ENCODE measurements around the gene OR51M1.

DNA sequence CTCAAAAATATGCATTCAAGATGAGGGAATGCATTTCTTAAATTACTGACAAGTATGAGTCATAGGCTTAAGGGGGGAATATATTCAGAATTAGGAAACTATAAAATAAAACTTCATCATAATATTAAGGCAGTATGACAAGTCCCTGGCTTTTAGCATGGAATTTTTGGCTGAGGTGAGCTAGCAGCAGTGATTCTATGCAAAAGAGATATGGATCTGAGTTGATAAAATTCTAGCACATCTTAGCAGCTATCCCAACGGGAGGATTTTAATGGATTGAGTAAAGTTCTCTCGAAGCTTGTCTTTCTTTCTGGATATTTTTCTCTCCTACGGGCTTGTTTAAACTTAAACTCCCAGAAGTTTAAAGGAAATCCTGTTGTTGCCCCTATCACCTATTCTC, 39.5 kb downstream of the OR51M1 start:
- no peak for TF ChIP-seq SIN3A (IDR thresholded peaks at IDR 0.05; ENCODE audit: low read depth)
- no peak for TF ChIP-seq FOSL1 (IDR thresholded peaks at IDR 0.05; ENCODE audit: low read depth)
- no peak for TF ChIP-seq POLR2A (IDR thresholded peaks at IDR 0.05; ENCODE audit: borderline replicate concordance, extremely low read depth, insufficient read depth, insufficient read length)
- TF ChIP-seq, protein P1, sequence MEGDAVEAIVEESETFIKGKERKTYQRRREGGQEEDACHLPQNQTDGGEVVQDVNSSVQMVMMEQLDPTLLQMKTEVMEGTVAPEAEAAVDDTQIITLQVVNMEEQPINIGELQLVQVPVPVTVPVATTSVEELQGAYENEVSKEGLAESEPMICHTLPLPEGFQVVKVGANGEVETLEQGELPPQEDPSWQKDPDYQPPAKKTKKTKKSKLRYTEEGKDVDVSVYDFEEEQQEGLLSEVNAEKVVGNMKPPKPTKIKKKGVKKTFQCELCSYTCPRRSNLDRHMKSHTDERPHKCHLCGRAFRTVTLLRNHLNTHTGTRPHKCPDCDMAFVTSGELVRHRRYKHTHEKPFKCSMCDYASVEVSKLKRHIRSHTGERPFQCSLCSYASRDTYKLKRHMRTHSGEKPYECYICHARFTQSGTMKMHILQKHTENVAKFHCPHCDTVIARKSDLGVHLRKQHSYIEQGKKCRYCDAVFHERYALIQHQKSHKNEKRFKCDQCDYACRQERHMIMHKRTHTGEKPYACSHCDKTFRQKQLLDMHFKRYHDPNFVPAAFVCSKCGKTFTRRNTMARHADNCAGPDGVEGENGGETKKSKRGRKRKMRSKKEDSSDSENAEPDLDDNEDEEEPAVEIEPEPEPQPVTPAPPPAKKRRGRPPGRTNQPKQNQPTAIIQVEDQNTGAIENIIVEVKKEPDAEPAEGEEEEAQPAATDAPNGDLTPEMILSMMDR (IDR thresholded peaks at IDR 0.05 in 2 of 3, conservative IDR thresholded peaks at IDR 0.05 in 1 of 3; ENCODE audit: borderline replicate concordance in 1 of 3, insufficient read depth in 1 of 3, low read depth in 2 of 3, low read length in 2 of 3) = no peak
- TF ChIP-seq SP1 (IDR thresholded peaks at IDR 0.05; ENCODE audit: low read depth) = no peak
- TF ChIP-seq EZH2 (IDR thresholded peaks at IDR 0.05) = no peak
- TF ChIP-seq, protein P2, sequence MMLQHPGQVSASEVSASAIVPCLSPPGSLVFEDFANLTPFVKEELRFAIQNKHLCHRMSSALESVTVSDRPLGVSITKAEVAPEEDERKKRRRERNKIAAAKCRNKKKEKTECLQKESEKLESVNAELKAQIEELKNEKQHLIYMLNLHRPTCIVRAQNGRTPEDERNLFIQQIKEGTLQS (IDR thresholded peaks at IDR 0.05) = no peak
- TF ChIP-seq, protein P3, sequence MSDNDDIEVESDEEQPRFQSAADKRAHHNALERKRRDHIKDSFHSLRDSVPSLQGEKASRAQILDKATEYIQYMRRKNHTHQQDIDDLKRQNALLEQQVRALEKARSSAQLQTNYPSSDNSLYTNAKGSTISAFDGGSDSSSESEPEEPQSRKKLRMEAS (IDR thresholded peaks at IDR 0.05) = no peak
- TF ChIP-seq SRF (IDR thresholded peaks at IDR 0.05; ENCODE audit: low read depth) = no peak
- TF ChIP-seq ZFX (IDR thresholded peaks at IDR 0.05) = no peak
- no peak for TF ChIP-seq JUND (IDR thresholded peaks at IDR 0.05)
- no peak for TF ChIP-seq RAD21 (IDR thresholded peaks at IDR 0.05; ENCODE audit: low read depth)
- TF ChIP-seq EGR1 (IDR thresholded peaks at IDR 0.05; ENCODE audit: low read depth) = no peak
- TF ChIP-seq ZNF274 (IDR thresholded peaks at IDR 0.05; ENCODE audit: low read depth, low read length) = no peak

All from HCT116 (cell line).